Measurements from ENCODE around the gene PPP4R4. TPM values are rescaled to one million over a fixed set of nuclear protein-coding genes. Genes with fewer than 3 reads are reported as not detected.

PPP4R4 gene, protein sequence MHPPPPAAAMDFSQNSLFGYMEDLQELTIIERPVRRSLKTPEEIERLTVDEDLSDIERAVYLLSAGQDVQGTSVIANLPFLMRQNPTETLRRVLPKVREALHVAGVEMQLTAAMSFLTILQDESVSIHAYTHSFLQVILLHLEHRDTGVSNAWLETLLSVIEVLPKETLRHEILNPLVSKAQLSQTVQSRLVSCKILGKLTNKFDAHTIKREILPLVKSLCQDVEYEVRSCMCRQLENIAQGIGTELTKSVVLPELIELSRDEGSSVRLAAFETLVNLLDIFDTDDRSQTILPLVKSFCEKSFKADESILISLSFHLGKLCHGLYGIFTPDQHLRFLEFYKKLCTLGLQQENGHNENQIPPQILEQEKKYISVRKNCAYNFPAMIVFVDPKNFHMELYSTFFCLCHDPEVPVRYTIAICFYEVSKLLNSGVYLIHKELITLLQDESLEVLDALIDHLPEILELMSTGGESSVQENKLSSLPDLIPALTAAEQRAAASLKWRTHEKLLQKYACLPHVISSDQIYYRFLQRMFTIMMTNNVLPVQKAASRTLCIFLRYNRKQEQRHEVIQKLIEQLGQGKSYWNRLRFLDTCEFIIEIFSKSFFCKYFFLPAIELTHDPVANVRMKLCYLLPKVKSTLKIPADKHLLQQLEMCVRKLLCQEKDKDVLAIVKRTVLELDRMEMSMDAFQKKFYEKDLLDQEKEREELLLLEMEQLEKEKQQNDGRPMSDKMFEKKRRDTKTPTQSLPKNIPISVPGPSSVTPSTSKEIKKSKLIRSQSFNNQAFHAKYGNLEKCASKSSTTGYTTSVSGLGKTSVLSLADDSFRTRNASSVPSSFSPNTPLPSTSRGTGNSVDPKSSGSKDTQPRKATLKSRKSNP
- total RNA-seq (2021) (not detected in 2 replicates), Bru-seq, nascent RNA (percentile 3 among the genes with signal in this experiment), BruChase-seq, experiment 1, labeled RNA remaining after a 2-hour chase (not detected), BruChase-seq, experiment 2, labeled RNA remaining after a 6-hour chase (percentile 3 among the genes with signal in this experiment)
- long read RNA-seq, result 0 reads

DNA sequence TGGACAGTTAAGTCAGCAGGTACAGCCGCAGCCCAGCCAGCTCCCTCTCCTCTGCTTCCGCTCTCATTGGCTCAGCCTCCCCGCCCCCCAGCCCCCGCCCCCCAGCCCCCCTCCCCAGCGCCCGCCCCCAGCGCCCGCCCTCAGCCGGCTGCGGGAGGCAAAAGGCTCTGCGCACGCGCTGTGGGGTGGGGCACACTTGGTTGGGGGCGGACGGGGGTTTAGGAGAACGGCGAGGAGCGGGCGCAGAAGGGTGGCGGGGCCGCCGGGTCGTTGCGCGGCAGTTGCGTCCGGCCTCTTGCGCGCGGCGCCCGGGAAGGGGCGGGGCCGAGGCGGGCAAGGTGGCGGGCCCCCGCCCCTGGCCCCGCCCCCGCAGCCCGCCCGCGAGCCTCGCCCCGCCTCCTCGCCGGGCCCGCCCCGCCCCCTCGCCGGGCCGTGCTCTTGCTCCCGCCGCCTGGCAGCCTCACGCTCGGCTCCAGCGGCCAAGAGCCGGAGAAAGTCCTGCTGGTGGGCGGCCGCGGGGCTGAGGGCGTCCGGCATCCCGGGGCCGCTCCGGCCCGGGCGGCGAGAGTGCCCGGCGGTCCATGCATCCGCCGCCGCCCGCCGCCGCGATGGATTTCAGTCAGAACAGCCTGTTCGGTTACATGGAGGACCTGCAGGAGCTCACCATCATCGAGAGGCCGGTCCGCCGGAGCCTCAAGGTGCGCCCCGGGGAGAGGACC lies at the start of gene PPP4R4:
Gene PPP4R4 (plus strand): TSS at position 438 of the 719 bp plus-strand sequence. CDS start 144 bp downstream, at position 582.
- H2AFZ ChIP-seq, result peak within 1 kb of the TSS; percentile 55; the same call in 1 of the 2 replicates
- no peaks in the 10 kb centered on the region for H3K9me3 ChIP-seq (ENCODE audit: insufficient read depth, low read depth)
- H3K79me2 ChIP-seq (ENCODE audit: low read depth), result no peaks in the 10 kb centered on the region
- no peak within 1 kb of the TSS for H3K27ac ChIP-seq
- H3K4me2 ChIP-seq, result peak within 1 kb of the TSS; percentile 72
- TF ChIP-seq CTCF (conservative IDR thresholded peaks at IDR 0.05) (no peak), EZH2 (IDR thresholded peaks at IDR 0.05; ENCODE audit: low read depth) (no peak)
- H3K27me3 ChIP-seq (ENCODE audit: insufficient read depth, low read depth), result peaks cover 16% of the 10 kb centered on the region
- no peaks in the 10 kb centered on the region for H3K36me3 ChIP-seq (ENCODE audit: low read depth)
- H4K20me1 ChIP-seq (ENCODE audit: insufficient read depth), result no peaks in the 10 kb centered on the region
- H3K4me1 ChIP-seq (replicated peaks; ENCODE audit: insufficient read depth), result no peaks in the 10 kb centered on the region
- DNase-seq, result peak in 1 of 2 experiments; percentile 30
- peak within 1 kb of the TSS; percentile 45; the same call in 1 of the 2 replicates for H3K4me3 ChIP-seq
- no TSS peak for BruUV-seq (replicated peaks)
- no peaks in the 10 kb centered on the region; the same call in 1 of the 2 replicates for H3K9me2 ChIP-seq (ENCODE audit: insufficient read depth)
- ChIA-PET POLR2A (ENCODE audit: unreplicated experiment) (no interaction called here), CTCF (no interaction called here)
- no peaks in the 10 kb centered on the region for H3F3A ChIP-seq (ENCODE audit: insufficient read depth, low read depth)
- intact Hi-C loops (cut with micrococcal nuclease; ENCODE audit: unreplicated experiment), result no loop called here

- no peaks in the 10 kb centered on the region for H3K9me3 ChIP-seq (ENCODE audit: insufficient read depth, low read depth)
- H4K20me1 ChIP-seq (ENCODE audit: insufficient read depth), result no peaks in the 10 kb centered on the region
- TF ChIP-seq EZH2 (IDR thresholded peaks at IDR 0.05; ENCODE audit: low read depth), result no peak
- no peak for TF ChIP-seq CTCF (conservative IDR thresholded peaks at IDR 0.05)
- H3K4me2 ChIP-seq, result no peak overlapping the region
- intact Hi-C loops (cut with micrococcal nuclease; ENCODE audit: unreplicated experiment), result no loop called here
- no peaks in the 10 kb centered on the region for H3K36me3 ChIP-seq (ENCODE audit: low read depth)
- DNase-seq, result no peak
- H3K79me2 ChIP-seq (ENCODE audit: low read depth), result no peaks in the 10 kb centered on the region
- H3K4me1 ChIP-seq (replicated peaks; ENCODE audit: insufficient read depth), result 0 out of 2 replicates have a peak, but pooled peaks cover 1% of the 10 kb centered on the region
- H3K27me3 ChIP-seq (ENCODE audit: insufficient read depth, low read depth), result 0 out of 2 replicates have a peak, but pooled peaks cover 4% of the 10 kb centered on the region
- no peak overlapping the region for H3K4me3 ChIP-seq
- H2AFZ ChIP-seq, result no peak overlapping the region
- CTCF ChIA-PET, result no interaction called here
- no peak overlapping the region for H3K27ac ChIP-seq
- H3F3A ChIP-seq (ENCODE audit: insufficient read depth, low read depth), result no peaks in the 10 kb centered on the region
- BruUV-seq (replicated peaks), result no TSS peak
- H3K9me2 ChIP-seq (ENCODE audit: insufficient read depth), result no peaks in the 10 kb centered on the region
- POLR2A ChIA-PET (ENCODE audit: unreplicated experiment), result no interaction called here
These were observed 49.3 kb upstream of the PPP4R4 start for GRCh38 chr14:94124582-94125377.

Data from PC-9 (cell line).